ENCODE data around the gene HSPA4L.
A peak's percentile ranks its signal among the peaks of the same experiment; 100 is the strongest.

The HSPA4L gene

GRCh38 chr4:127783955-127784770 lies 2.0 kb downstream of the HSPA4L start:
- no peak for DNase-seq

- peak; percentile 31 for DNase-seq
Observed at GRCh38 chr4:127788517-127788916, 6.4 kb downstream of the HSPA4L start.

- peak; percentile 6 for DNase-seq
Observed at GRCh38 chr4:127791391-127791790, 9.3 kb downstream of the HSPA4L start.

- no peak for DNase-seq
Observed at GRCh38 chr4:127793528-127793927, 11.4 kb downstream of the HSPA4L start.

- DNase-seq = no peak
Observed at GRCh38 chr4:127799711-127800110, 17.6 kb downstream of the HSPA4L start.

GRCh38 chr4:127809173-127809800 lies 27.2 kb downstream of the HSPA4L start:
- no peak for DNase-seq

GRCh38 chr4:127810551-127810950 lies 28.4 kb downstream of the HSPA4L start:
- DNase-seq = no peak

- no peak for DNase-seq
Observed at GRCh38 chr4:127822430-127822829, 40.3 kb downstream of the HSPA4L start.

GRCh38 chr4:127828121-127828520 lies 46.0 kb downstream of the HSPA4L start:
- DNase-seq = no peak

- no peak for DNase-seq
Observed at GRCh38 chr4:127829014-127829413, 46.9 kb downstream of the HSPA4L start.

- DNase-seq = no peak
Observed at GRCh38 chr4:127832585-127832984, 50.5 kb downstream of the HSPA4L start.

- no peak for DNase-seq
Observed at GRCh38 chr4:127843704-127844600, 61.8 kb downstream of the HSPA4L start.

GRCh38 chr4:127844601-127845116 lies 62.5 kb downstream of the HSPA4L start:
- no peak for DNase-seq

GRCh38 chr4:127846061-127846460 lies 63.9 kb downstream of the HSPA4L start:
- no peak for DNase-seq

- no peak for DNase-seq
Observed at GRCh38 chr4:127846765-127847164, 64.6 kb downstream of the HSPA4L start.

GRCh38 chr4:127849505-127850234 lies 67.5 kb downstream of the HSPA4L start:
- no peak for DNase-seq

- no peak for DNase-seq
Observed at GRCh38 chr4:127852661-127853060, 70.5 kb downstream of the HSPA4L start.

GRCh38 chr4:127856196-127856812 lies 74.2 kb downstream of the HSPA4L start:
- DNase-seq = no peak

- DNase-seq = no peak
Observed at GRCh38 chr4:127856813-127857447, 74.8 kb downstream of the HSPA4L start.

GRCh38 chr4:127857641-127858040 lies 75.5 kb downstream of the HSPA4L start:
- DNase-seq = no peak

- DNase-seq = no peak
Observed at GRCh38 chr4:127868196-127868595, 86.1 kb downstream of the HSPA4L start.

GRCh38 chr4:127870281-127870680 lies 88.2 kb downstream of the HSPA4L start:
- no peak for DNase-seq

All from NCI-H69 (cell line).